CD4-positive, CD25-positive, alpha-beta regulatory T cell (primary cell): ENCODE data around the gene ANKRD33B. TPM values are rescaled to one million over a fixed set of nuclear protein-coding genes. Genes with fewer than 3 reads are reported as not detected.

Experiments used
- ATAC-seq, 2 donors: fragments of 150-1000 bp; cut with Tn5 transposase; one replicate each; pipeline ENCODE4 v1.10.0; 2021; ENCODE audit warnings: low read depth in 2 of 2, moderate number of reproducible peaks in 2 of 2, moderate library complexity in 1 of 2
- DNase-seq, 3 donors: peaks; one replicate each; pipeline versions ENCODE4 v3.0.0 to v3.0.0-alpha.2; 2012 to 2022; ENCODE audit warnings: mixed read lengths in 1 of 3
- H3K27ac ChIP-seq: one replicate; pipeline ENCODE4 v1.7.0; 2013; ENCODE audit warnings: mild to moderate bottlenecking, low read length; ENCODE audit not compliant: insufficient read depth, poor library complexity, severe bottlenecking
- H3K27me3 ChIP-seq: one replicate; pipeline ENCODE4 v1.7.0; 2013; ENCODE audit warnings: low read length; ENCODE audit not compliant: control insufficient read depth, insufficient read depth
- H3K36me3 ChIP-seq: one replicate; pipeline ENCODE4 v1.7.0; 2013; ENCODE audit warnings: mild to moderate bottlenecking, low read length, moderate library complexity; ENCODE audit not compliant: control insufficient read depth, insufficient read depth
- H3K4me1 ChIP-seq: 2 replicates; pipeline ENCODE4 v1.7.0; 2013; ENCODE audit warnings: mild to moderate bottlenecking, low read length; ENCODE audit not compliant: insufficient read depth, control insufficient read depth, poor library complexity, severe bottlenecking
- H3K4me3 ChIP-seq: one replicate; pipeline ENCODE4 v1.7.0; 2013; ENCODE audit warnings: low read depth, mild to moderate bottlenecking, low read length, moderate library complexity
- H3K9me3 ChIP-seq, 2 experiments: 1 replicate in 1 of 2; 2 replicates in 1 of 2; pipeline ENCODE4 v1.7.0; 2013; ENCODE audit warnings: low read length in 2 of 2, mild to moderate bottlenecking in 1 of 2, moderate library complexity in 1 of 2; ENCODE audit not compliant: control insufficient read depth in 2 of 2
- H3K27ac Mint-ChIP-seq, 3 donors: one replicate each; pipeline ENCODE4 v1.8.0; 2020 to 2022; ENCODE audit warnings: mild to moderate bottlenecking in 3 of 3, mixed read lengths in 3 of 3, moderate library complexity in 2 of 3
- H3K27me3 Mint-ChIP-seq: one replicate; pipeline ENCODE4 v1.8.0; 2022; ENCODE audit warnings: mild to moderate bottlenecking, mixed read lengths
- H3K36me3 Mint-ChIP-seq: one replicate; pipeline ENCODE4 v1.8.0; 2020; ENCODE audit warnings: mixed read lengths
- H3K4me1 Mint-ChIP-seq, 4 donors: one replicate each; pipeline ENCODE4 v1.8.0; 2020 to 2022; ENCODE audit warnings: mixed read lengths in 4 of 4, mild to moderate bottlenecking in 1 of 4
- H3K4me3 Mint-ChIP-seq, 4 donors: one replicate each; pipeline ENCODE4 v1.8.0; 2020 to 2022; ENCODE audit warnings: mild to moderate bottlenecking in 4 of 4, mixed read lengths in 4 of 4, moderate library complexity in 3 of 4
- H3K9me3 Mint-ChIP-seq, 7 donors: one replicate each; pipeline ENCODE4 v1.8.0; 2020 to 2022; ENCODE audit warnings: mixed read lengths in 7 of 7, mild to moderate bottlenecking in 3 of 7, moderate library complexity in 2 of 7
- polyA plus RNA-seq, 4 donors: library from polyadenylated mRNA; unstranded; fragments of 300-500 nt; fragmentation: Illumina TruSeq; gene quantifications; one replicate each; pipeline ENCODE4 v1.2.3, GENCODE V29; 2021
- total RNA-seq: library from RNA; stranded (reverse); gene quantifications from one replicate; pipeline ENCODE4 v1.2.3, GENCODE V29; 2022

Gene ANKRD33B
- total and polyA plus RNA-seq, 5 donors from 2014 or later = 0.25 to 6.6 (median 0.33) TPM

- Mint-ChIP-seq H3K27me3 (no peaks in the 10 kb centered on the region), H3K27ac (peak overlapping the region in 1 of 3 donors; percentile 48), H3K4me3 (no peak overlapping the region), H3K4me1 (no peaks in the 10 kb centered on the region), H3K36me3 (no peaks in the 10 kb centered on the region), H3K9me3 (no peaks in the 10 kb centered on the region)
- Histone ChIP-seq H3K4me1 (no peaks in the 10 kb centered on the region), H3K4me3 (no peak overlapping the region), H3K27me3 (no peaks in the 10 kb centered on the region), H3K27ac (no peak overlapping the region), H3K9me3 (no peaks in the 10 kb centered on the region), H3K36me3 (no peaks in the 10 kb centered on the region)
- DNase-seq (no peak), ATAC-seq (no peak)
Measured at GRCh38 chr5:10665799-10666198, 101.9 kb downstream of the ANKRD33B start.

GRCh38 chr5:10666531-10667299 lies 102.8 kb downstream of the ANKRD33B start:
- Mint-ChIP-seq H3K9me3 (no peaks in the 10 kb centered on the region), H3K4me3 (no peak overlapping the region), H3K4me1 (no peaks in the 10 kb centered on the region), H3K27me3 (no peaks in the 10 kb centered on the region), H3K36me3 (no peaks in the 10 kb centered on the region), H3K27ac (no peak overlapping the region)
- Histone ChIP-seq H3K4me3 (no peak overlapping the region), H3K9me3 (no peaks in the 10 kb centered on the region), H3K4me1 (no peaks in the 10 kb centered on the region), H3K27ac (no peak overlapping the region), H3K36me3 (no peaks in the 10 kb centered on the region), H3K27me3 (no peaks in the 10 kb centered on the region)
- DNase-seq (no peak), ATAC-seq (no peak)

- H3K4me3 ChIP-seq = no peak overlapping the region
- H3K9me3 Mint-ChIP-seq = no peaks in the 10 kb centered on the region
- H3K27me3 ChIP-seq = no peaks in the 10 kb centered on the region
- no peaks in the 10 kb centered on the region for H3K4me1 Mint-ChIP-seq
- no peak for ATAC-seq
- H3K9me3 ChIP-seq = no peaks in the 10 kb centered on the region
- no peak overlapping the region for H3K27ac Mint-ChIP-seq
- H3K27ac ChIP-seq = no peak overlapping the region
- no peaks in the 10 kb centered on the region for H3K36me3 Mint-ChIP-seq
- H3K36me3 ChIP-seq = no peaks in the 10 kb centered on the region
- H3K4me1 ChIP-seq = no peaks in the 10 kb centered on the region
- H3K27me3 Mint-ChIP-seq = no peaks in the 10 kb centered on the region
- no peak overlapping the region for H3K4me3 Mint-ChIP-seq
- no peak for DNase-seq
Measured at GRCh38 chr5:10667431-10668057, 103.7 kb downstream of the ANKRD33B start.

GRCh38 chr5:10668697-10669096 lies 104.8 kb downstream of the ANKRD33B start:
- no peak overlapping the region for H3K27ac ChIP-seq
- H3K4me1 Mint-ChIP-seq = no peaks in the 10 kb centered on the region
- H3K9me3 ChIP-seq = no peaks in the 10 kb centered on the region
- ATAC-seq (no peak), DNase-seq (no peak)
- no peak overlapping the region for H3K4me3 Mint-ChIP-seq
- no peaks in the 10 kb centered on the region for H3K27me3 ChIP-seq
- no peaks in the 10 kb centered on the region for H3K36me3 ChIP-seq
- no peaks in the 10 kb centered on the region for H3K4me1 ChIP-seq
- no peaks in the 10 kb centered on the region for H3K9me3 Mint-ChIP-seq
- no peak overlapping the region for H3K4me3 ChIP-seq
- H3K27me3 Mint-ChIP-seq = no peaks in the 10 kb centered on the region
- no peaks in the 10 kb centered on the region for H3K36me3 Mint-ChIP-seq
- H3K27ac Mint-ChIP-seq = no peak overlapping the region

- Mint-ChIP-seq H3K4me1 (peaks cover 0 to 2% (median 0%) of the 10 kb centered on the region in 4 donors), H3K36me3 (no peaks in the 10 kb centered on the region), H3K9me3 (no peaks in the 10 kb centered on the region), H3K27me3 (no peaks in the 10 kb centered on the region), H3K4me3 (no peak overlapping the region), H3K27ac (no peak overlapping the region)
- ATAC-seq (no peak), DNase-seq (no peak)
- no peaks in the 10 kb centered on the region for H3K4me1 ChIP-seq
- H3K36me3 ChIP-seq = no peaks in the 10 kb centered on the region
- no peaks in the 10 kb centered on the region for H3K9me3 ChIP-seq
- no peaks in the 10 kb centered on the region for H3K27me3 ChIP-seq
- no peak overlapping the region for H3K27ac ChIP-seq
- H3K4me3 ChIP-seq = no peak overlapping the region
Measured at GRCh38 chr5:10669983-10670382, 106.1 kb downstream of the ANKRD33B start.

- Histone ChIP-seq H3K27ac (no peak overlapping the region), H3K27me3 (no peaks in the 10 kb centered on the region), H3K9me3 (no peaks in the 10 kb centered on the region), H3K4me1 (no peaks in the 10 kb centered on the region), H3K36me3 (no peaks in the 10 kb centered on the region), H3K4me3 (no peak overlapping the region)
- Mint-ChIP-seq H3K9me3 (no peaks in the 10 kb centered on the region), H3K36me3 (no peaks in the 10 kb centered on the region), H3K4me1 (peaks cover 0 to 4% (median 0%) of the 10 kb centered on the region in 4 donors), H3K27ac (peak overlapping the region in 1 of 3 donors; percentile 3), H3K4me3 (no peak overlapping the region), H3K27me3 (no peaks in the 10 kb centered on the region)
- DNase-seq (no peak), ATAC-seq (no peak)
Measured at GRCh38 chr5:10671041-10672008, 107.5 kb downstream of the ANKRD33B start.

GRCh38 chr5:10672146-10673016 lies 108.5 kb downstream of the ANKRD33B start:
- H3K9me3 ChIP-seq = no peaks in the 10 kb centered on the region
- no peaks in the 10 kb centered on the region for H3K4me1 ChIP-seq
- H3K36me3 ChIP-seq = no peaks in the 10 kb centered on the region
- no peaks in the 10 kb centered on the region for H3K27me3 Mint-ChIP-seq
- H3K27ac ChIP-seq = no peak overlapping the region
- no peaks in the 10 kb centered on the region for H3K27me3 ChIP-seq
- peaks cover 0 to 5% (median 0%) of the 10 kb centered on the region in 7 donors for H3K9me3 Mint-ChIP-seq
- peaks cover 6% of the 10 kb centered on the region for H3K36me3 Mint-ChIP-seq
- DNase-seq (no peak), ATAC-seq (no peak)
- no peak overlapping the region for H3K27ac Mint-ChIP-seq
- no peak overlapping the region for H3K4me3 ChIP-seq
- H3K4me3 Mint-ChIP-seq = no peak overlapping the region
- peaks cover 0 to 4% (median 0%) of the 10 kb centered on the region in 4 donors for H3K4me1 Mint-ChIP-seq
